ENCODE data around the gene FOXP1.
"Not testable (repeated sequence)": the region's sequence is repeated elsewhere in the genome, so short reads cannot be mapped to it uniquely, and the experiment has no call there.

Gene FOXP1

DNA sequence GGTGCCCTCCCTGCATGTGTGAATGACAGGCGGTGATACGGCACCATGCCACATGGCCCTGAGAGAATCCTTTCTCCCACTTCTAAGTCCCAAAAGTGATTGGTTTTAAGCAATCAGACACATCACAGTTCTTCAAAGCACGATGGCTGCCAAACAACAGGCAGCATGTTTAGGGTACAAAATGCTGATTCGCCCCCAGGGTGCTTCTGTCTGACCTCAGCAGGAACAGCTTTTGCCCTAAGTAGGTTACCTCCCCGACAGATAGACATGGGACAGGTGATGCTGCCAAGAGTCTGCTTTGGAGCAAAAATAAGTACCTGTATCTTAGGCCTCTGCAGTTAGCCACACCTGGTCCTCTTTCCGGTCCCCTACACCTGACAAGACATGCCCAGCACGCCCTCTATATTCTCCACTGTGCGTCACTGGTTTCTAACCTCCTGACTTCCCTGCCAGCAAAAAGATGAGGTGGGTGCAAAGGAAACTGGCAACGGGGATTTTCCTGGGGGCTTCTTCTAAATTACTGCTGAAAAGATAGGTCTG lies 549.8 kb downstream of the FOXP1 start:
- no peak for DNase-seq (ENCODE audit: low read depth)

DNA sequence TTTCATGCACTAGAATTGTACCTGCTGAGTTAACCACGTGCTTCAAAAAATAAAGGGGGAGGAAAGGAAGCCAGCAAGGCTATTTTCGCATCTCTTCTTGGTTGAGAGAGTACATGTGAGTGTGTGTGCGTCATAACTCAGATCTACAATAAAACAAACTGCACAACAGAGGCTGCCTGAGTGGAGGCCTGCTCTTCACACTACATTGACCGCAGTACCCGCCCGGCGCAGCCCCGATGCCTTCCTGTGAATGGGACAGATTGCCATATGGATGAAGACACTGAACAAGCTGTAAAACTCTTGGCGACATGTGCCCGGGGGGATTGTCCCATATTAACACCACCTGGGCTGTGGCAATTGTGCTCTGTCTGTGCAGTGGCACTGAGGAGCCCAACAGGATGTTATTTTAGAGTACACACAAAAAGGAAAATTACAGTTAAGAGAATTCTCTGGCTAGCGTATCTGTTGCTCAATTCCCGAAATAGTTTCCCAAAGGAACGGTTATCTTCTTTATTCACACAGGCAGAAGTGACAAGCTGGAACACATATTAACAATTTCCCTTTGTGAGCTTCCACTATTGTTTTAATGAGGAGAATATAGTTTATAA lies 551.5 kb downstream of the FOXP1 start:
- no peak for DNase-seq (ENCODE audit: low read depth)

- no peak for DNase-seq (ENCODE audit: low read depth)
Measured at GRCh38 chr3:71031181-71031580, 552.3 kb downstream of the FOXP1 start.

DNA sequence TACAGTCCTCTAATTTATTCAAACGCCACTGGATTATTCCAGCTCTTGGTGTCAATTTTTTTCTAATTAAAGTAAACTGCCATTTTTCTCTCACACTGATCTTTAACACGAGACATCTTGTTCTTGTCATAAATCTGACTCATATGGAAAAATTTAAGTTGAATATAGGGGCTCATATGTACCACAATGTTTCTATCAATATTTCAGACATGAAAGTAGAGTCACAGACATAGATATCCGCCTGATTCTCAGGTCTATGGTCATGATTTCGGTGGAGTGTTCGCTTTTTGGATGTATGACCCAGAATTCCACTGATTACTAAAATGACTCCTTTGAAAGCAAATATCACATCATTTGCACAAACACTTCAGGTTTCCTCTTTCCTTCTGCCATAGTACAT lies 552.8 kb downstream of the FOXP1 start:
- DNase-seq (ENCODE audit: low read depth) = no peak

- DNase-seq (ENCODE audit: low read depth) = no peak
Measured at GRCh38 chr3:71029770-71030169, 553.8 kb downstream of the FOXP1 start.

GRCh38 chr3:71028802-71029201 lies 554.7 kb downstream of the FOXP1 start:
- DNase-seq (ENCODE audit: low read depth) = no peak

- no peak for DNase-seq (ENCODE audit: low read depth)
Measured at GRCh38 chr3:71028184-71028583, 555.3 kb downstream of the FOXP1 start.

GRCh38 chr3:71026634-71027578 lies 556.6 kb downstream of the FOXP1 start:
- no peak for DNase-seq (ENCODE audit: low read depth)

DNA sequence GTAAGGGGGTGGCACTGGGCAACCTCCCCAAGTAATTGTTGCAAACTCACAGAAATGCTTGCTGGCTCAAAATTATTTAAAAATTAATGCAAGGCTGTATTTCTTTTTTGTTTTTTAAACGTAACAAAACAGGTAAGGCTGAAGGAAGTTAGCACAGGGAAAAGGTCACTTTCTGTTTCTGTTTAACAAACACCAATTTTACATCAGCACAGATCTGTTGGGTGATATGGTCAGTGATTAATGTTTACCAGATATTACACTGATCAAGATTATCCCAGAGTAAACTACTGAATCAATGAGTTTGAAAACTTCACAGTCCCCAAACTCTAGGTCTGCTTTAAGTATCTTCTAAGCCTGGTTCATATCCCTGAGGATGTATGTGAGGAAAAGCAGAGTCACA lies 558.0 kb downstream of the FOXP1 start:
- no peak for DNase-seq (ENCODE audit: low read depth)

DNA sequence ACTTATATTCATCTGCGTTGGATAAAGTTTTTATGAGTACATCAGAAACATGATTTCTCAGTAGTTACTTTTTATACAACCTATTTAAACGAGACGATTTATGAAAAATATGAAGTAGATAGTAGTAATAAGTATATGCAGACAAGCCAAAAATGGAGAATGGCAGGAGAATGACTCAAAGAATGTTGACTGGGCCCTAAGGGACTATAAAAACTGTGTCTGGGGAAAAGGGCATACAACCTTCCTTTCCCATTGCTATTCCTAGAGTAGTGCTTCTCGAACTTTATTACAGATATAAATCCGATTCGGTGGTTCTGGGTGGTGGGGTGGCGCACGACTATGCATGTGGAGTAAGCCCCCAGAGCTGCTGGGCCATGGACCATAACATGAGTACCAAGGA lies 558.5 kb downstream of the FOXP1 start:
- no peak for DNase-seq (ENCODE audit: low read depth)

DNA sequence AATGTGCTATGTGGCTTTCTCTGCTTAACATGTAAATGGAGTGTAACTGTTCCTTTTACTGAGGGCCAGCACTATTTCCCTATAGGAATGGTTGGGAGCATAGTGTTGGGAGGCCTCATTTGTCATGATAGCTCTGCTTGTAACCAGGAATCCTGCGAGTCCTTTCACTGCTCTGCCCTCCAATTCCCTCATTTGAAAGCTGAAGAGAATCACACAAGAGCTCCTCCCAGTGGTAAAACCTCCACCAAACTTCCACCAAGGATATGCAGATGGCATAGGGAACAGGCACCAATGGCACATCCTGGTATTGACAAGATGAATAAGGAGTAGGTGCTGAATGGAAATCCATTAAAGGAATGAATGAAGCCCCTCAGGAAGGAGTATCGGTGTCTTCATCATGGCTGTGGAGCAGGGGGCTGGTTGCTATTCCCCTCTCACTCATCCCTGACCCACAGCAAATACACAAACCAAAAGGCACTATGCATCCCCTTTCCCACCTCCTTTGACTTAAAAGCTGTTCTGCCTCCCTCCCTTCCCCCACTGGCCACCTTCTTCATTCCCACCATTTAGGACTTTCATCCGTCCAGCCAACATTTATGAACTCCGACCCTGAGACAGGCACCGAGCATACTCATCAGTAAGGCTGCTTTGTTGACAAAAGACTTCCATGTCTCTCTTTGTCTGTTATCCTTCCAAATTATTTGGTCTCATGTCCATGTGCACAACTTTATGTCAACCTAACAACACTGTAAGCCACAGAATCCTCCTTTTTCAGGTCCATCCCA lies 560.8 kb downstream of the FOXP1 start:
- DNase-seq (ENCODE audit: low read depth) = no peak

DNA sequence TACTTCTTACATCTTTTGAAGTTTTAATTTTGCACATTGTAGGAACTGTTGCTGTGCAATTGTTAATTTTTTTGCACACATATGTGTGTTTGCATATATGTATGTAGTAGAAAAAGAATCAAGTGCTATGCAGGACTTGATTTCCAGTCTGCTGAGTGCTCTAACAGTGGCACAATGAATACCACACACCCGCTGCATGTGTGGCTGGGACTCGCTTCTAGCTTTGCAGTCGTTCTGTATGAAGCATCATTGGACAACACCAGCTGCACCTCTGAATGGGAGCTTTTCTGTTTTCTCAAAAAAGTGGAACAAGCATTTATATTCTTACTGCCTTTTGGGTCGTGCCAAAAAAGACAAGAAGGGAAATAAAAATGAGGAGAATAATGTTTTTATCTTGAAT lies 564.7 kb downstream of the FOXP1 start:
- DNase-seq (ENCODE audit: low read depth) = no peak

GRCh38 chr3:71016178-71016845 lies 567.2 kb downstream of the FOXP1 start:
- DNase-seq (ENCODE audit: low read depth) = no peak

- DNase-seq (ENCODE audit: low read depth) = not testable (repeated sequence)
Measured at GRCh38 chr3:71014616-71015015, 568.9 kb downstream of the FOXP1 start.

DNA sequence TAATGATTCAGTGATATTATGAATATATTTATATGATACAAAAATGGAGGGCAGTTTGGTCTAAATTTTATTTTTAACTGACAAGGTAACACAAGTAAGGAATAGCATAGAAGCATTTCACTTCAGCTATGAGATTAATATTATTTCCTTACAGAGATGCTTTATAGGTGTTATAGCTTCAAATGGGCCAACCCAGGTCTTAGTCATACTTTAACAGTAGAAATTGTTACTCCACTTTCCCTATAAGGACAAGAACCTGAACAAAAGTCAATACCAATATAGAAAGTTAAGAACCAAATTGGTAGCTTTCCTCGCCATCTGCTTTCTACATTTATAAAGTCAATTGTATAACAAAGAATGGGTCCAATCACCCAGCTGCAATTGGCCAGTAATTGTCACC lies 570.6 kb downstream of the FOXP1 start:
- no peak for DNase-seq (ENCODE audit: low read depth)

DNA sequence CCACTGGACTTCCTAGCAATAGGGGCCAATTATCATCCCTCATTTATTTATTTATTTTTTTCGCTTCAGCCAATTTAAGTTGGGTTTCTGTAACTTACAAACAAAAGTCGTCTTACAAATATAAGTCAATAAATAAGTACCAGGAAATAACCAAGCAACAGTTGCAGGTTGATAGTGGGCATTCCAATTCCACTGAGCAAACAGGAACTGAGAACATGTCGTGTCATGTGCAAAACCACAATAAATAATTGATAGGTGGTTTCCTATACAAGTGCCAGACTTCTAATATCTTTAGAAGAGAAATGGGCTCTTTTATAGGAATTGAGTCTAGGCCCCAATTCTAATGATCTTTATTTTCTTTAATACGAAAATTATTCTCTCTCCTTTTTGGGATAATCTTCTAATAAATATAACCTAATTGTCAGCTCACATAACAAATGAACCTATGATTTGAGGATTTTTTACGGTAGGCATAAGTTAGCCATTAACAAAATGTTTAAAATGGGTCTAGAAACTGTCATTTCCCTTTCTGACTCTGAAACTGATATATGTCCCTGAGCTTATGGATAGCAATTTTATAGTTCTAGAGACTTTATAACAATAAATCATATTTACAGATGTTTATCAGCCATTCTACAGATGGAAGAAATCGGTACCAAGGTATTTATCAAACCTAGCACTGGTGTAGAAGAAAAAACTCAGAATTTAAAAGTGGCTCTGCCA lies 571.8 kb downstream of the FOXP1 start:
- no peak for DNase-seq (ENCODE audit: low read depth)

DNA sequence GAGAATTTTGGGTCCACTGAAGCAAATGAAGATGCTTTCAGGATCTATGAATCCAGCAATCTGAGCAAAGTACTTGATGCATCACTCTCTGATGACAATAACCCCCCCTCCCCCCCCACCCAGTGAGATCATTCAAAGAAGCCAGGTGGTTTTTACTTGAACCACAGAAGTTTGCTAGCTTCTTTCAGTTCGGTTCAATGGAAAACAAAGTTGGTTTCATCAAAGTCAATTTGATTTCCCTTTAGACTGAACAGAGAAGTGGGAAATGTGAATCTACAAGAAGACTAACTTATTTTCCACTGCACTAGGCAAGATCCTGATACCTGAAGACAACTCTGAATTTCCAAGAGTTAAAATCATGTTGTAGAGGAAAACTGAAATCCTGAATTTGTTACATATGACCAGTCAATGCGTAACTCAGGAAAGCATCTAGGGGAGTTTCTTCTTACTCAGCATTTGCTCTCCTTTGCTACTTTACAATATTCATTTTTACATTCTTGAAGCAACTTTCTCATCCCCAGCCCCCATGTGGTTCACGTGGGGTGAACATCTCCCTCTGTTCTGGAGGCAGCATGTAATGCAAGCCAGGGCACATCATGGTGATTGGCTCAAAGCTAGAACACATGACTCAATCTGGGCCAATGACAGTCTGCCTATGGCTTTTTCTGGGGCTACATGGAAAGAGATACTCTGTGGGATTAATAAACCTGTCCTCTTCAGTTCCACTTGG lies 572.6 kb downstream of the FOXP1 start:
- no peak for DNase-seq (ENCODE audit: low read depth)

DNA sequence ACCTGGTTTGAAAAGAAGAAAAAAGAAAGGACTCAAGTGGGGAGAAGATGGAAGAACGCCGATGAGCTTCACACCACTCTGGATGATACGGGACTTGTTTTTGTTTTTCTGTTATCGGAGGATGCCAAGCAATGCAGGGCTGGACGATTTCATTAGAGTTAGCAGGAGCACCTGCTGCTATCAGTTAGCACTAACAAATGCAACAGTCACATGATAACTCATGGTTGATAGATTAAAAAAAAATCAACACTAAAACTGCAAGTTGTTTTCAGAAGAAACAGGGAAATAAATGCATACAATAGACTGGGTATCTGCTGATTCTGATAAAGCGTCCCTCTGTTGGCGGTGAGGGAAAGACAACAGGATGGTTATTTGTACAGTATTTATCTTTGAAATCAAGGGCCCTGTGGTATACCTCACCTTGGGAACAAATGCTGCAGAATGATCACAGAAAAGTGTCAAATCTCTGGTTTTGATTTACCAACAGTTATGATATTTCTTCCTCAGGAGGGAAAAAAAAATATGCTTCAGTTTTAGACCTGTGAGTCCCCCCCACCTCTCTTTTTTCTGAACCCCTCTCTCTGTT lies 575.1 kb downstream of the FOXP1 start:
- no peak for DNase-seq (ENCODE audit: low read depth)

DNA sequence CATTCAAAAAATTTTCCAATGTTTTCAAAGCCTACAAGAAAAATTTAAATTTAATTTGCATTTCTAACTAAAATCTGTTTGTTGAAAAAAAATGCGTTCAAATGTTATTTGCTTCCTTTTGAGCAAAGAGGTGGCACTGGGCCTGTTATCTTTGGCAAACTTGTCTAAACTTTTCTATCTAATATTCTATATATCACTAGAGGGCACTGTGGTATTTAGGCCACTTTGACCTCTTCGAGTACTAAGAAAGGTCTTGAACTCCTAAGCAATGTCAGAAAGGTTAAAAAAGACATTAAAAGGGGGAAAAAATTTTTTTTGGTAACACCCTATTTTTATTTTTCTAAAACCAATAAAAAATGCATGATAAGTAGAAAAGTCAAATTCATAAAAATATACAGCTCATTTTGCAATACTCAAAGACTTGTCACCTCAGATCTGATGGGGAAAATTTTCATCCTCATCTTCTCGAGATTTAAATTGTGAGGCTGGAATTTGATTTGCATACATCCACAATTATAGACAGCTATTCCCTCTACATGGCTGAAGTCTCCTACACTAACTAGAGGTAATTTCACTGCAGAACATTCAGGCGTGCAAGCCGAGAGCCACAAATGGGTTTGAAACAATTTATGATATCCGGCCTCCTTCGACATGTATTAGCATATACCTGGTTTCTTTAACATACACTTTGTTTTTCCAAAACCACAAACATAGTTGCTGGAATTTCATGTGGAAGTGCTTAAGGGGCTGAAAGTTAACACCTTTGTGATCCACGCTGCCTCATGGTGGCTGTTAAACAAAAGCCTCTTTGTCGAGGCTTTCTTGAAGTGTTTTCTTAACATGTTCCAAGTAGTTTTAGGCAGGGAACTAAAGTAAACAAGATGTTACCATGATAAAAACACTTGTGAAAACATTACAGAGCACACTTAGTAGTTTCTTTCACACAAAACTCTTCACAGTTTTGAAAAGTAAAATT lies 576.4 kb downstream of the FOXP1 start:
- DNase-seq (ENCODE audit: low read depth) = no peak
